DOHH2 (cell line): ENCODE results near the gene CDS2.

Source experiments
- H3F3A ChIP-seq: fragments of 200-600 bp; sonication (generic), shearing (Covaris generic); 2 replicates; pipeline ENCODE4 v1.6.0; 2016; ENCODE audit warnings: antibody characterized with exemption, mild to moderate bottlenecking; ENCODE audit not compliant: control insufficient read depth, insufficient read depth
- H3K27ac ChIP-seq: fragments of 200-600 bp; sonication (generic); 2 replicates; pipeline ENCODE4 v1.5.1; 2014; ENCODE audit warnings: low read depth, mild to moderate bottlenecking, low read length, moderate library complexity
- H3K27me3 ChIP-seq: fragments of 200-600 bp; sonication (generic); 2 replicates; pipeline ENCODE4 v1.6.1; 2014; ENCODE audit warnings: mild to moderate bottlenecking, low read length, mixed read lengths; ENCODE audit not compliant: control insufficient read depth
- H3K36me3 ChIP-seq: fragments of 200-600 bp; sonication (generic); 2 replicates; pipeline ENCODE4 v1.6.1; 2014; ENCODE audit warnings: mild to moderate bottlenecking, low read length, moderate library complexity, mixed read lengths; ENCODE audit not compliant: control insufficient read depth
- H3K4me1 ChIP-seq: fragments of 200-600 bp; sonication (generic); 2 replicates; pipeline ENCODE4 v1.6.1; 2014; ENCODE audit warnings: mild to moderate bottlenecking, low read length, mixed read lengths; ENCODE audit not compliant: control insufficient read depth
- H3K4me2 ChIP-seq: fragments of 200-600 bp; sonication (generic); 2 replicates; pipeline ENCODE4 v1.6.0; 2014; ENCODE audit warnings: mild to moderate bottlenecking, low read length, moderate library complexity
- H3K4me3 ChIP-seq: fragments of 200-600 bp; sonication (generic); 2 replicates; pipeline ENCODE4 v1.5.1; 2014; ENCODE audit warnings: mild to moderate bottlenecking, low read length, mixed read lengths
- H3K79me2 ChIP-seq: fragments of 200-600 bp; sonication (generic); 2 replicates; pipeline ENCODE4 v1.6.1; 2014; ENCODE audit warnings: mild to moderate bottlenecking, low read length, mixed read lengths; ENCODE audit not compliant: control insufficient read depth
- H3K9me2 ChIP-seq: fragments of 200-600 bp; sonication (generic); replicated peaks from 2 replicates; pipeline ENCODE4 v1.6.1; 2014; ENCODE audit warnings: mild to moderate bottlenecking, low read length, mixed read lengths; ENCODE audit not compliant: control insufficient read depth
- H3K9me3 ChIP-seq: fragments of 200-600 bp; sonication (generic); 2 replicates; pipeline ENCODE4 v1.6.1; 2014; ENCODE audit warnings: antibody characterized with exemption, low read length, mixed read lengths; ENCODE audit not compliant: control insufficient read depth, insufficient read depth
- H4K20me1 ChIP-seq: fragments of 200-600 bp; sonication (generic); 2 replicates; pipeline ENCODE4 v1.6.0; 2014; ENCODE audit warnings: low read depth, mild to moderate bottlenecking, antibody characterized with exemption, low read length, moderate library complexity; ENCODE audit not compliant: control insufficient read depth, insufficient read depth
- EZH2phosphoT487 ChIP-seq: fragments of 200-600 bp; sonication (generic); IDR thresholded peaks from 2 replicates; pipeline ENCODE4 v1.6.1; 2017; ENCODE audit warnings: borderline replicate concordance, mild to moderate bottlenecking, antibody characterized with exemption, low read length, moderate library complexity, mixed read lengths
- TF ChIP-seq, protein P1 (sequence below): fragments of 200-600 bp; sonication (generic); IDR thresholded peaks from one replicate; pipeline ENCODE4 v1.5.1; 2014; ENCODE audit warnings: antibody characterized with exemption, mild to moderate bottlenecking, low read depth, low read length; ENCODE audit not compliant: poor library complexity, severe bottlenecking

The CDS2 gene

DNA sequence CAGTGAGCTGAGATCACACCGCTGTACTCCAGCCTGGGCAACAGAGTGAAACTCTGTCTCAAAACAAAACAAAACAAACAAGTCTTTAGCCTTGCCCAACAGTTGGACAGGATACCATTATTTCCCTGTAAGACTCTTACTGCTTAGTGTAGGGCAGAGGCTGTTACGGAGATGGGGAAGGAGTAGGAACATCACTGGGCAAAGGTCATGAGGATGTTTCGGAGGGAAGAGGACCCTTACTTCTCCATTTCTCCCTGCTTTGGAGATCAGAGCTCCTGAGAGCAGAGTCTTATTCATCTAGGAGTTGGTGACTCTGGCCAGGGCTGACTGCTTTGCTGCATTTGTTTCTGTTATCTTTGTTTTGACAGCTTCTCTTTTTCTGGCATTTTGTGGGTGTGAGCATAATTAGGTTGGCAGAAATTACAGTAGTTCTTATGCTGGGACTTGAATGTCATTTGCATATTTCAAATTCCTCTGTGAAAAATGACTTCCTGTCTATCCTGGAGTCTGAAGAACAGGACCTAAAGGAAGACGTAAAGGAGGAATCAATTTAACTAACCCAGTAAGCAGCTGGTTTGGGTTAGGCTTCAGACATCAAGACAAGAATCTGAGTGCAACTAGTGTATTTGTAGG lies 89.0 kb downstream of the CDS2 start:
- TF ChIP-seq, protein P1, sequence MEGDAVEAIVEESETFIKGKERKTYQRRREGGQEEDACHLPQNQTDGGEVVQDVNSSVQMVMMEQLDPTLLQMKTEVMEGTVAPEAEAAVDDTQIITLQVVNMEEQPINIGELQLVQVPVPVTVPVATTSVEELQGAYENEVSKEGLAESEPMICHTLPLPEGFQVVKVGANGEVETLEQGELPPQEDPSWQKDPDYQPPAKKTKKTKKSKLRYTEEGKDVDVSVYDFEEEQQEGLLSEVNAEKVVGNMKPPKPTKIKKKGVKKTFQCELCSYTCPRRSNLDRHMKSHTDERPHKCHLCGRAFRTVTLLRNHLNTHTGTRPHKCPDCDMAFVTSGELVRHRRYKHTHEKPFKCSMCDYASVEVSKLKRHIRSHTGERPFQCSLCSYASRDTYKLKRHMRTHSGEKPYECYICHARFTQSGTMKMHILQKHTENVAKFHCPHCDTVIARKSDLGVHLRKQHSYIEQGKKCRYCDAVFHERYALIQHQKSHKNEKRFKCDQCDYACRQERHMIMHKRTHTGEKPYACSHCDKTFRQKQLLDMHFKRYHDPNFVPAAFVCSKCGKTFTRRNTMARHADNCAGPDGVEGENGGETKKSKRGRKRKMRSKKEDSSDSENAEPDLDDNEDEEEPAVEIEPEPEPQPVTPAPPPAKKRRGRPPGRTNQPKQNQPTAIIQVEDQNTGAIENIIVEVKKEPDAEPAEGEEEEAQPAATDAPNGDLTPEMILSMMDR, result no peak
- TF ChIP-seq EZH2phosphoT487, result no peak
- no peaks in the 10 kb centered on the region for H3K9me3 ChIP-seq
- H3K4me2 ChIP-seq, result 0 out of 2 replicates have a peak overlapping the region, but pooled peaks have one; percentile 3
- no peaks in the 10 kb centered on the region for H3K9me2 ChIP-seq
- no peaks in the 10 kb centered on the region for H3K36me3 ChIP-seq
- H3K79me2 ChIP-seq, result no peaks in the 10 kb centered on the region
- H3K27me3 ChIP-seq, result no peaks in the 10 kb centered on the region
- H3K4me1 ChIP-seq, result peaks cover 8% of the 10 kb centered on the region
- no peaks in the 10 kb centered on the region for H3F3A ChIP-seq
- H4K20me1 ChIP-seq, result no peaks in the 10 kb centered on the region
- H3K4me3 ChIP-seq, result no peak overlapping the region
- no peak overlapping the region for H3K27ac ChIP-seq

DNA sequence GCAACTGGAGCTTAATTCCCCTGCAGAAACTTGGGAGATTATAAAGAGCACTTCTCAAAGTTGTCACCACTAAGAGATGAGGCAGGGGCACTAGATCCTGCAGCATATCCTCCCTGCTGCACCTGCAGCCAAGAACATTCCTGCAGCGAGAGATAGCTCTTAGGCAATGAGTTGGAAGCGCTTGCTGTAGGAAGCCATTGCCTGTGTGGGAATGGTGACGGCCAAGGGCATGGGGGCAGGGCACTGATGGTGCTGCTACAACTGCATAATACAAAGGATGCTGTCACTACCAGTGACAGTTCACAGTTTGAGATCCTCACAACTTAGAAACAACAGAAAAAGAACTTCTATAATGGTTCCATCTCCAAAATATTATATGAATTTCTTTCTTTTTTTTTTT lies 89.9 kb downstream of the CDS2 start:
- TF ChIP-seq EZH2phosphoT487, result no peak
- TF ChIP-seq, protein P1, result no peak
- no peaks in the 10 kb centered on the region for H3K9me3 ChIP-seq

DNA sequence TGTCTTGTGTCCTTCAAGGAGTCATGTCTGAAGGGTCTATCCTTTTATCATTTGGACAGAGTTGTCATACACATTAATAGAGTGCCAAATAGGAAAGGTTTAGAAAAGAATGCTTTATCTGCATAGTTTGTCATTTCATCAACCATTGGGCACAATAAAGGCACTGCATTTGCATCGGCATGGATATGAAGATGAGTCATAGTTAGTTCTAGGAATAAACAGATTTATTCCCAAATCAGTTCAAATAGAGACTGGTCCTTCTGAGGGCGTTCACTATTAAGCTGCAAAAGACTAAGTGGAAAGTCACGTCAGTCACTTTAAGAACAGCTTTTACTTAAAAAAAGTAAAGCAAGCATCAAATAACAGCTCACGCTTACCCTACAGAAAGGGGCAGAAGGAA lies 90.8 kb downstream of the CDS2 start:
- TF ChIP-seq EZH2phosphoT487, result no peak
- TF ChIP-seq, protein P1, result no peak
- no peak overlapping the region for H3K4me3 ChIP-seq

More for the DNA sequence above, 89.9 kb downstream of the CDS2 start:
- Histone ChIP-seq H3F3A (no peaks in the 10 kb centered on the region), H3K27ac (no peak overlapping the region), H3K36me3 (no peaks in the 10 kb centered on the region), H3K4me3 (no peak overlapping the region), H4K20me1 (no peaks in the 10 kb centered on the region), H3K79me2 (no peaks in the 10 kb centered on the region), H3K4me1 (peaks cover 8% of the 10 kb centered on the region), H3K4me2 (no peak overlapping the region), H3K27me3 (no peaks in the 10 kb centered on the region), H3K9me2 (no peaks in the 10 kb centered on the region)

More for the DNA sequence above, 90.8 kb downstream of the CDS2 start:
- no peaks in the 10 kb centered on the region for H3K27me3 ChIP-seq
- H3K79me2 ChIP-seq, result no peaks in the 10 kb centered on the region
- no peaks in the 10 kb centered on the region for H3K36me3 ChIP-seq
- H3K27ac ChIP-seq, result no peak overlapping the region
- H3K4me1 ChIP-seq, result peaks cover 8% of the 10 kb centered on the region
- no peaks in the 10 kb centered on the region for H3K9me3 ChIP-seq
- no peaks in the 10 kb centered on the region for H3F3A ChIP-seq
- no peak overlapping the region for H3K4me2 ChIP-seq
- no peaks in the 10 kb centered on the region for H4K20me1 ChIP-seq
- no peaks in the 10 kb centered on the region for H3K9me2 ChIP-seq
